Measurements from ENCODE around the gene GNAO1. TPM values are rescaled to one million over a fixed set of nuclear protein-coding genes. Genes with fewer than 3 reads are reported as not detected.

The GNAO1 gene
- polyA plus RNA-seq, 1 of the 3 experiments (the other 2 are of a cell fraction): 0.30 TPM

DNA sequence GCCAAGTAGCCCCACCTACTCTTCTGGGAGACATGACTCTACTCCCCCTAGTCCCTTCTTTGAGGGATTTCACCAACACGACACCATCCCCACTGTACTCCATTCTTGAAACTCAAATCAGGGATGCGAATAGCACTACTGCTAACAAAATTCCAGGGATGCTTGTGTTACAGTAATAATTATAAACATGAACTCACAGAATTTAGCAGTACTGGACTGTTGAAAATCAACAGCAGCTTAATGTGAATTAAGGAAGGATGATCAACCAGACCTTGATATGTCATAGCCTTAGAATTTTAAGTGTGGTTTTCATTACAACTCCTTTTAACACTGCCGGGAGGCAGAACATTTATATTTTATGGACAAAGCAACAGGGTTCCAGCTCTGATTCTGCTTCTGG lies 196.1 kb downstream of the GNAO1 start:
- Histone ChIP-seq H2AFZ (ENCODE audit: low read depth) (no peak overlapping the region), H3K79me2 (ENCODE audit: insufficient read depth) (no peaks in the 10 kb centered on the region), H3K4me3 (ENCODE audit: low read depth in 2 of 2, low read length in 1 of 2) (no peak overlapping the region), H3K4me1 (ENCODE audit: control insufficient read depth in 1 of 2, insufficient read depth in 2 of 2, low read depth in 1 of 2, low read length in 1 of 2) (peaks cover 0 to 5% of the 10 kb centered on the region in 2 experiments; a peak in 1 of 4 replicates), H3F3A (replicated peaks; ENCODE audit: insufficient read depth) (peaks cover 12% of the 10 kb centered on the region), H3K9me2 (no peaks in the 10 kb centered on the region), H3K9ac (no peak overlapping the region), H3K36me3 (replicated peaks in 1 of 2; ENCODE audit: control insufficient read depth in 1 of 2, insufficient read depth in 2 of 2, low read length in 1 of 2) (peaks cover 43 to 71% of the 10 kb centered on the region in 2 experiments), H3K4me2 (no peak overlapping the region), H3K9me3 (no peaks in the 10 kb centered on the region), H3K27ac (ENCODE audit: low read depth in 2 of 2, low read length in 1 of 2) (no peak overlapping the region), H3K27me3 (ENCODE audit: insufficient read depth) (no peaks in the 10 kb centered on the region), H4K20me1 (ENCODE audit: insufficient read depth) (no peaks in the 10 kb centered on the region)
- CTCF ChIA-PET: interaction anchor here (1.4 kb wide), 1 partner anchor 315 kb away, joined by 4 read pairs; no protein-coding TSS in a partner anchor
- 97% methylated on average over 3 of the region's 3 CpGs for WGBS (ENCODE audit: low lambda C conversion rate)
- no peak for DNase-seq
- POLR2A ChIA-PET: no interaction called here
- TF ChIP-seq MEF2A (IDR thresholded peaks at IDR 0.05; ENCODE audit: borderline replicate concordance, low read depth) (no peak), FOXJ3 (CRISPR knock-in tag; IDR thresholded peaks at IDR 0.05) (no peak), TCF12 (IDR thresholded peaks at IDR 0.05) (no peak), RXRA (IDR thresholded peaks at IDR 0.05; ENCODE audit: borderline replicate concordance, low read depth) (no peak), GABPA (IDR thresholded peaks at IDR 0.05; ENCODE audit: low read depth) (no peak), NFIC (IDR thresholded peaks at IDR 0.05; ENCODE audit: borderline replicate concordance) (no peak), EP300 (IDR thresholded peaks at IDR 0.05; ENCODE audit: borderline replicate concordance in 1 of 2, low read depth in 1 of 2, low read length in 1 of 2) (no peak), RFX5 (IDR thresholded peaks at IDR 0.05; ENCODE audit: low read length) (no peak), NRF1 (IDR thresholded peaks at IDR 0.05; ENCODE audit: low read depth, low read length) (no peak)

DNA sequence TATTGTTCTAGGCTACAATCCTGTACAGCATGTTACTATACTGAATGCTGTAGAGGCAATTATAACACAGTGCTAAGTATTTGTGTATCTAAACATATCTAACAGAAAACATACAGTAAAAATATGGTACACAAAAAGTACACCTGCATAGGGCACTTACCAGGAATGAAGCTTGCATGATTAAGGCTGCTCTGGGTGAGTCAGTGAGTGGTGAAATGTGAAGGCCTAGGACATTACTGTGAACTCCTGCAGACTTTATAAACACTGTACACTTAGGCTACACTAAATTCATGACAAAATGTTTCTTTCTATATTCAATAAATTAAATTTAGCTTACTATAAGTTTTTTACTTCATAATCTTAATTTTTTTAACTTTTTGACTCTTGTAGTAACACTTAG lies 196.9 kb downstream of the GNAO1 start:
- H3K9ac ChIP-seq: no peak overlapping the region
- ChIA-PET POLR2A (no interaction called here), CTCF (interaction anchor here (1.4 kb wide), 1 partner anchor 314 kb away, joined by 4 read pairs; no protein-coding TSS in a partner anchor)
- H2AFZ ChIP-seq (ENCODE audit: low read depth): no peak overlapping the region
- H3K9me3 ChIP-seq: no peaks in the 10 kb centered on the region
- no peak overlapping the region for H3K4me3 ChIP-seq (ENCODE audit: low read depth in 2 of 2, low read length in 1 of 2)
- no peak overlapping the region for H3K4me2 ChIP-seq
- H3K27ac ChIP-seq (ENCODE audit: low read depth in 2 of 2, low read length in 1 of 2): no peak overlapping the region
- no peaks in the 10 kb centered on the region for H4K20me1 ChIP-seq (ENCODE audit: insufficient read depth)
- no peaks in the 10 kb centered on the region for H3K9me2 ChIP-seq
- peaks cover 12% of the 10 kb centered on the region for H3F3A ChIP-seq (replicated peaks; ENCODE audit: insufficient read depth)
- no peak for DNase-seq
- TF ChIP-seq TAF1 (IDR thresholded peaks at IDR 0.05; ENCODE audit: borderline replicate concordance, low read depth, low read length) (no peak), FOXJ3 (CRISPR knock-in tag; IDR thresholded peaks at IDR 0.05) (no peak), TEAD4 (IDR thresholded peaks at IDR 0.05; ENCODE audit: borderline replicate concordance, insufficient read depth) (no peak), FOSL2 (IDR thresholded peaks at IDR 0.05; ENCODE audit: borderline replicate concordance, low read depth) (no peak), TCF12 (IDR thresholded peaks at IDR 0.05) (no peak), EZH2phosphoT487 (IDR thresholded peaks at IDR 0.05; ENCODE audit: borderline replicate concordance, low read depth) (no peak), RFX5 (IDR thresholded peaks at IDR 0.05; ENCODE audit: low read length) (no peak), POLR2AphosphoS5 (IDR thresholded peaks at IDR 0.05; ENCODE audit: low read depth, low read length) (no peak), MXI1 (IDR thresholded peaks at IDR 0.05; ENCODE audit: low read depth, low read length) (no peak), FOXM1 (IDR thresholded peaks at IDR 0.05; ENCODE audit: low read depth) (no peak), GATA2 (CRISPR knock-in tag; IDR thresholded peaks at IDR 0.05) (no peak)
- TF ChIP-seq, protein P1, sequence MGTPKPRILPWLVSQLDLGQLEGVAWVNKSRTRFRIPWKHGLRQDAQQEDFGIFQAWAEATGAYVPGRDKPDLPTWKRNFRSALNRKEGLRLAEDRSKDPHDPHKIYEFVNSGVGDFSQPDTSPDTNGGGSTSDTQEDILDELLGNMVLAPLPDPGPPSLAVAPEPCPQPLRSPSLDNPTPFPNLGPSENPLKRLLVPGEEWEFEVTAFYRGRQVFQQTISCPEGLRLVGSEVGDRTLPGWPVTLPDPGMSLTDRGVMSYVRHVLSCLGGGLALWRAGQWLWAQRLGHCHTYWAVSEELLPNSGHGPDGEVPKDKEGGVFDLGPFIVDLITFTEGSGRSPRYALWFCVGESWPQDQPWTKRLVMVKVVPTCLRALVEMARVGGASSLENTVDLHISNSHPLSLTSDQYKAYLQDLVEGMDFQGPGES (IDR thresholded peaks at IDR 0.05; ENCODE audit: low read depth, low read length): no peak
- TF ChIP-seq, protein P2, sequence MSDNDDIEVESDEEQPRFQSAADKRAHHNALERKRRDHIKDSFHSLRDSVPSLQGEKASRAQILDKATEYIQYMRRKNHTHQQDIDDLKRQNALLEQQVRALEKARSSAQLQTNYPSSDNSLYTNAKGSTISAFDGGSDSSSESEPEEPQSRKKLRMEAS (IDR thresholded peaks at IDR 0.05; ENCODE audit: low read depth): no peak
- peaks cover 0 to 5% of the 10 kb centered on the region in 2 experiments; a peak in 1 of 4 replicates for H3K4me1 ChIP-seq (ENCODE audit: control insufficient read depth in 1 of 2, insufficient read depth in 2 of 2, low read depth in 1 of 2, low read length in 1 of 2)
- peaks cover 40 to 63% of the 10 kb centered on the region in 2 experiments for H3K36me3 ChIP-seq (replicated peaks in 1 of 2; ENCODE audit: control insufficient read depth in 1 of 2, insufficient read depth in 2 of 2, low read length in 1 of 2)
- H3K27me3 ChIP-seq (ENCODE audit: insufficient read depth): no peaks in the 10 kb centered on the region
- 0 out of 2 replicates have a peak, but pooled peaks cover 3% of the 10 kb centered on the region for H3K79me2 ChIP-seq (ENCODE audit: insufficient read depth)
